Embryonic facial prominence (tissue), 1 donor: ENCODE data around the gene TSR3.

Source experiments
- DNase-seq: peaks from one replicate; pipeline ENCODE4 v3.0.0-alpha.2; 2016; ENCODE audit errors: extremely low spot score

Gene TSR3

DNA sequence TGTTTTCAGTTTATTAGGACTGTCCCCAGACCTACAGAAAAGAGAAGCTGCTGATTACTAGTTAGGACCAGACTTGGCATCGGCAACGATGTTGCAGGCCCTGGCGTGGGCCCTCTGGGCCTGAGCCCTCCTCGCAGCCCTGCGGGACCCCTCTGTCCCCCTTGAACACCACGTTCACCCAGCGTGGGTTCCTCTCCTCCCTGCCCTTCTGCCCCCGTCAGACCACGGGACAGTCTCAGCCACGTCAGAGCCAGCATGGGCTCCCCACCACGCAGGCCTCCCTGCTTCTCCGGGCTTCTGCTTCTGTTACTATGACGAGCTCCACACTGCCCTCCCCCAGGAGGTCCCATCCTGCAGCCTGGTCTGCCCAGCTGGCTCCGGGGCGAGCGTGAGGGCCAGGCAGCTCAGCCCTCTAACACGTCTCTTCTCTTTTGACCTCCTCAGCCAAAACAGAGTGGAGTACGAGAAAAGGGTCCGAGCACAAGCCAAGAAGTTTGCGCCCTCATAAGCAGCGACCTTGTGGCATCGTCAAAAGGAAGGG lies 27.3 kb downstream of the TSR3 start:
- DNase-seq, result no peak

DNA sequence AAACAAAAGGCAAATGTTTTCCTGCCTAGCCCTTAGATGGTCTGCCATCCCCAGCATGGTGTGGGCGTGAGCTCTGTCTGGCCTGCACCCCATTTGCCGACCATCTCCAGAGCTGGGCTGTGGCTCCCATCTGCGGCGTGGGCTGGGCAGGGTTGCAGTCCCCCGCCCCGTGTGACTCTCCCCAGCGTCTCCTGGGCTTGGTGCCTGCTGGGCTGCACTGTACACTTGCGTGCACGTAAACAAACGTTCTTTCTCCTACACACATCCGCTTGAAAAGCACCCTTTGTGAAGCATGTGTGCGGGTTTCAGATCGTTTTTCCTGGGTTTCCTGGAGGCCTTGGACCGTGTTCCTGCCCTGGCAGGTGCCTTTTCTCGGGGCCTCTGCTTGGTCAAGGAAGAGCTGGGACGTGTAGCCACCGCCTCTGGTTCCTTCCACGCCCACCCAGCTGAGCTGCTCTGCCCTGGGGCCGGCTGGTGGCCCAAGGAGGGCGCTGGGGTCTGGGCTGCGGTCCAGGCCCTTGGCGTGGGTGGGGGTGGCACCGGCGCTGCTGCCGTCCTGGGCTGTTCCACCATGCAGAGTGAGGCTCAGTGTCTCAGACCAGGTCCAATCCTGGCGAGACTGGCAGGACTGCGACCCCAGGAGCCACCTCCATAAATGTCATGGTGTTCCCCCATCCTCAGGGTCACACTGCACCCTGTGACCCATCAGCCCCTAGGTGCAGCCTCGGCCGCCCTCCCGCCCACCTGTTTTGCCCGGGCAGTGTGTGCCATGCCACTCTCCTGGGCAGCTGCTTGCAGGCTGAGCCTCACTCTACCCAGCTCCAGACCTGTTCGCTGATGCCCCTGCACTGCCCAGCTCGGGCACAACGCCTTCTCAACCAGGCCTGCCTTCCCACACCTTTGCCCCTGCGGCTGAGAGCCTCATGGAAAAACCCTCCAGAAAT lies 28.1 kb downstream of the TSR3 start:
- no peak for DNase-seq

DNA sequence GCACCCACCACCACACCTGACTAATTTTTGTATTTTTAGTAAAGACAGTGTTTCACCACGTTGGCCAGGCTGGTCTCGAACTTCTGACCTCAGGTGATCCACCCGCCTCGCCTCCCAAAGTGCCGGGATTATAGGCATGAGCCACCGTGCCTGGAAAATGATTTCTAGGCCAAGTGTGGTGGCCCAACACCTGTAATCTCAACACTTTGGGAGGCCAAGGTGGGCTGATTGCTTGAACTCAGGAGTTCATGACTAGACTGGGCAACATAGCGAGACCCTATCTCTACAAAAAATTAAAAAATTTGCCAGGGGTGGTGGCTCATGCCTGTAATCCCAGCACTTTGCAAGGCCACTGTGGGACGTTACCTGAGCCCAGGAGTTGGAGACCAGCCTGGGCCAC lies 29.3 kb downstream of the TSR3 start:
- no peak for DNase-seq

DNA sequence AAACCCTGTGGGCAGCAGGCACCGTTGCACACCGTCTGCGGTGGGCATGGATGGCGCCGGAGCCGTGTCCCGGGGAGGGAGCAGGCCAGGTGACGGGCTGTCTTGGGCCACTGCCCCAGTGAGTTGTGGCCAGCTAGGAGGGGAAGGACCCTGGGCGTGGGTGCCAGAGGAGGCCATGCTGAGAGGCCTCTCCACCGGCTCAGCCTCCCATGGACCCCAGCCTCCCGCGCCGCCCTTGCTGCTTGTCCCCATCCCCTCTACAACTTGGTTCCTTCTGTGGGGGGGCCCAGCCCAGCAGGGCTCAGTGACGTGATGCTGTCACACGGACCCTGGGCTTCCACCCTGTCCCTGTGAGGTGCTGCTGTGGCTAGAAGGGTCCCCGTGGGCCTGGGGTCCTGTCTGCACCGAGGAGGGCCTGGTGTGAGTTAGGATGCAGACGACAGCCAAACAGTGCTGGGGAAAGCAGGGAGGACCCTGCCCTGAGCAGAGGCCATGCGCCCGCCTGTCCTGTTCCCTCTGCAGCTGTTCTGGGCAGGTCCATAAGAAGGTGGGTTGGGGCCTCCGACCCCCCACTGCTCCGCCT lies 30.9 kb downstream of the TSR3 start:
- DNase-seq, result no peak

DNA sequence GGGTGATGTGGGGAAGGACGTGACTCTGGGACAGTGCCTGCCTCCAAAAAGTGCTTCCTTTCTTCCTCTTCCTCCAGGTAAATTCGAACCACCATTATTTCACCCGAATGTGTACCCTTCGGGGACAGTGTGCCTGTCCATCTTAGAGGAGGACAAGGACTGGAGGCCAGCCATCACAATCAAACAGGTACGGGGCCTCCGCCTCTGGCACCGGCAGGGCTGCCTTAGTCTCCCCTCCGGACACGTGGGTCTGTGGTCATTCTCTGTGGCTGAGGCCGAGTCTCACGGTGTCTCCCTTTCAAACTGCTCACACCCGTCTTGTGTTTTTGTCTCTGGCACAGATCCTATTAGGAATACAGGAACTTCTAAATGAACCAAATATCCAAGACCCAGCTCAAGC lies 31.6 kb downstream of the TSR3 start:
- no peak for DNase-seq

DNA sequence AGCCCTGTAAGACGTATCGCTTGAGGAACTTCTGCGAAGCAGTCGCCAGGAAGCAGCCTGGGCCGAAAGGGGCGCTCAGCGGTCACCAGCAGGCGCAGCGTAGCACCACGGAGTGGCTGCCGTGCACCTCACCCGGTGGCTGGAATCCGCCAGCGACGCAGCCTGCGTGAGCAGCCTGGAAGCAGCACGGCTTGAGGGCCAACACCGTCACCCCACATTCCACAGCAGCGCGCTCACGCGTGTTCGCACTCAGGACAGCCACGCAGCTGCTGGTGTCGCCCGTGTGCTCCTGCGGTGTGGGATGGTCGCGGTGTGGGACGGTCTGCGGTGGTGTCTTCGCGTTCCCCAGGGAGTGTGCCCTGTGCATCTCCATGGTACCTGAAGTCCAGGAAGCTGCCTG lies 32.6 kb downstream of the TSR3 start:
- DNase-seq, result no peak

DNA sequence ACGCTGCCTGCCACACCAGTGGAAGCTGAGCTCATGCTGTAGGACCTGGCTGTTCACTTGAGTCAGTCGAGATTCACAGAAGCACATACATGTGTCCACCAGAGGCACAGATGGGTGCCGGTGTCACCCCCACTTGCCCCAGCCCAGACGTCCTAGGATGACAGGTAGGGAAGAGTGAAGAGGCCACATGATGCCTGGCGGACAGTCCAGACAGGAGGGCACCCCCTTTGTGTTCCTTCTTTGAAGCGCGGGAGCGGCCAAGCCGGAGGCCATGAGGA lies 33.5 kb downstream of the TSR3 start:
- DNase-seq, result no peak

DNA sequence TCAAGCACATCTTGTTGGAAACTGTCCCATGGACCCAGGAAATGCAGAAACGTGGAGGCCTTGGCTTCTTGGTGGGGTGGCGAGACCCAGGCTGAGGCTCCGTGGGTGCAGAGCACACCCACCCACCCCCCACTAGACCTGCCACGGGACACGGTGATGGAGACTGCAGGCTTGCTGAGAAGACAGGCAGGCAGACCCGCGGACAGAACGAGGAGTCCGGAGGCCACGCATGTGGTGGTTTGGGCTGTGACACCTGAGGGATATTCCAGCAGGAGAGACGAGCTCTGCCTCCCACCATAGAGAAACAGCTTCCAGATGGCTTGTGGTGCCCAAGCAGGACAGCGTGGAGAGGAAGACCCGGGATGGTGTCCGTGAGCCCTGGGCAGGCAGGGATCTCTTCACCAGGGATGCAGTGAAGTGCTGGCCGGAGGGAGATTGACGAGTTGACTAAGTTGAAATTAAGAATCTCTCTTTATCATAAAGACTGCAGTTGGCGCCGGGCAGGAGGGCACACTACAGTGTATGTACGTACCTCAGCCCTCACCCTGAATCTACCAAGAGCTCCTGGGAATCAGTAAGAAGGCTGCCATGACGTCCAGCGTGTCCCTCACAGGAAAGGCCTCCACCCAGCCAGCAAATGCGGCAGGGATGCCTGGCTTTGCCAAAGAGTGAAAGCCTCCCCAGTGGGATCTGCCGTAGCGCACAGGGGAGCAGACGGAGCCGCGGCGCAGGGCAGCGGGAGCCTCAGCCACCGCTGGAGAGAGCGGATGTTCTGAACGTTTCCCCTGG lies 34.0 kb downstream of the TSR3 start:
- no peak for DNase-seq

DNA sequence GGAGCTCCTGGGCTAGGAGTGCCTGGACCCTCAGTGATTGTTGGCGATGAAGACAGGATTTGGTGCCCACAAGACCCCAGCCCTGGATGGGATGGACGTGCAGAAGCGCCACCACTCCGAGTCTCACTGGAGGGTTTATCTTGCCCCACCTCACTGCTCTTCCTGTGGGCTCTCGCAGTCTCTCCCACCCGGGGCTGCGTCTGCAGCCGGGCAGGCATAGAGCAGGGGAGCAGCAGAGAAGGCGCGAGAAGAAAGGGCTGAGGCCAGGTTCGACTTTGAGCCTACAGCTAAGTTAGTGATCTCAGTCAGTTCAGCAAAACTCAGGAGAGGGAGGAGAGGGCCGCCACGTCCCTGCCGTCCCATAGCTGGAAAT lies 35.7 kb downstream of the TSR3 start:
- DNase-seq, result no peak

DNA sequence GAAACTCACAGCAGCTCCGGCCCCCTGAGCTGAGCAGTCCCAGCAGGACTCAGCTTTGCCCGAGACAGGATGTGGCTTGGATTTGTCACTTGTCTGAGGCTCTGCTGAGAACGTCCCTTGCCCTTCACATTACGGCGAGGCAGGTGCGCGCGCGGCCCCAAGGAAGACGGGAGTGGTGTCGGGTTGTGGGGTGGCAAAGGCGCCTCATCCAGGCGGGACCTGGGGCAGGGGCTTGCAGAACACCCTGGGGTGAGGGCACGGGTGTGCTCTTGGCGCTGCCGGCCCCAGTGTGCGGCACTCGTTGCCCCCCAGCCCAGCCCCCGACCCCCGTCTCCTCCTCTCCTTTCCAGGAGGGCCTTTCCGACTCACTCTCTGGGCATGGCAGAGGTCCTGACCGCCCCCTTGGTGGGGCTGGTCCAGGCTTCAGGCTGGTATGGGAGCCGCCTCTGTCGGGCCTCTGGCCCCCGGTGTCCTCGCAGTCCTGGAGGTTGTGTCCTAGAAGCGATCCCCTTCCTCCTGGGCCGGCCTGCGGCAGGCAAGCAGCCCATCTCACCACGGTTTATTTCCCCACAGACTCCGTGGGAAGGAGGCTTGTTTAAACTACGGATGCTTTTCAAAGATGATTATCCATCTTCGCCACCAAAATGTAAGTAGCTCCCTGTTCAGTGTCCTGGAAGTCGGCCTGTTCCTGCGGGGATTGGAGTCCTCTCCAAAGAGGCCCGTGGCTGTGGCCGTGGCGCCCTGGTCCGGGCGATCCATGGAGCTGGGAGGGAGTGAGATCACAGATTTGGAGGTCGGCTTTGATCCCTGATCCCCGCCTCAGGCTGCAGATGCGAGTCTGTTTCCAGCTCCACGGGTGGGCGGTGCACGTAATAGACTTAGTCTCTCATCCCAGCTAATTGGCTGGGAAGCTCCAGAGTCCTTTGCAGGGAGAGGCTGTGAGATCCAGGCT lies 36.3 kb downstream of the TSR3 start:
- DNase-seq, result no peak

DNA sequence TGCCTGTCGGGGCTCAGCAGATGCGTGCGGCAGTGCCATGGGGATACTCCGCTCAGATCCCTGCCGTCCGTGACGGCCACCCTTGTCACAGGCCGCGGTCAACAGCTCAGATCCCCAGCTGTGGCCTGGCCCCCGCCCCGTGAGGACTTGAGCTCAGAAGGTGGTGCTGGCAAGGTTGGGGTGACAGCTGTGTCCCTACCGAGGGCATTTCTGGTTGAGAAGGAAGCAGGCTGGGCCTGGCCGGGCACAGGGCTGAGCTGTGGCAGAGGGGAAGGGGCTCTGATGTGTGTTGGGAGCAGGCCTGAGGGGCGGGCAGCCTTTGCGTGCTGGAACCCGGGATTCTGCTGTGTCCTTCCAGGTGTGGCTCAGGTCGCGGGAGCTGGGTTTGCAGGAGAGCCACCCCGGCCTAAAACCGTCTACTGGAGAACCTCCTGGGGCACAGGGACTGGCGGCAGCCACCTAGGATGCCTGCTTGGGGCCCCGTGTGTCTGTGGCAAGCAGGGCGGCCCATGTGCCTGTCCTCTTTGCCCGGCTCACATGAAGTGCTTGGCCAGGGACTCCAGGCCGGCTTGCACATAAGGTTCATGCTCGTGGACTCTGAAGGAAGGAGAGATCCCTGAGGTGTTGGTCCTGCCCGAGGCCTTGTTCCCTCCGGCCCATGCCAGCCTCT lies 37.1 kb downstream of the TSR3 start:
- no peak for DNase-seq

DNA sequence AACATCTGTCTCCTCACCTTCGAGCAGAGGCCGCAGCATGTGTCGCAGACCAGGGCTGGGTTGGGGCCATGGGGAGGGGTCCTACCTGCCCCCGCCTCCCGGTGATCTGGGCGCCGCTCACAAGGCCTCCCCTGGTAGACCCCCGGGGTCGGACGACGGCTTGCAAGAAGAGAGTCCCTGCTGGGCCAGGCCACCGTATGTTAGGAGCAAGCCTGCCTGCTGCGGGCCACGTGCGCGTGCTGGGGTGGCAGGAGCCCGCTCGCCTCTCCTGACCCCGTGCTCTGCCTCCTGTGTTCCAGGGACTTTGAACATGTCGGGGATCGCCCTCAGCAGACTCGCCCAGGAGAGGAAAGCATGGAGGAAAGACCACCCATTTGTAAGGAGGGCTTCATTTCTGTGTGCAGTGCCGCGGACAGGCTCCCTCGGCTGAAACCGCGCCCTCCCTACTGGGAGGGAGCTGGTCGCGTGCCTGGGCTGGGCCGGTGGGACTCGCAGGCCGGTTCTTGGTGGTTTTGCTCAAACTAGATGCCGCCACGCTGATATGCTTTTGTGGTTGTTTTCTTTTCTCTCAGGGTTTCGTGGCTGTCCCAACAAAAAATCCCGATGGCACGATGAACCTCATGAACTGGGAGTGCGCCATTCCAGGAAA lies 37.8 kb downstream of the TSR3 start:
- no peak for DNase-seq

DNA sequence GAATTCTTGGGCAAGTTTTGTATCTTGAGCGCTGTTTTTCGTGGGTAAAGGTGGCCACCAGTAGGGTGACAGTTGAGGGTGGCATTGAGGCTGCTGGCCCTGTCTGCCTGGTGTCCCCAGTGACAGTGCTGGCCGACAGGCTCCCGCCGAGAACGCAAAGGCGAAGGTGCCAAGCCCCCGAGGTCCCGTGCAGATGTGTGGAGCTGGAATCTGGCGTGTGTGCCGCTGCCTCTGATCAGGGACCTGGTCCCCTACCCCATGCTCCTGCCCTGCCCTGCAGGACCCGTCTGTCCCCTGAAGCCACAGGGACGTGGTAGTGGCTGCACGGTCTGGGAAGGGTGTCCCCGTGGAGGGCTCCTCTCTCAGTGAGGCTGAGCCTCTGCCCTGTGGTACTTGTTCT lies 38.8 kb downstream of the TSR3 start:
- DNase-seq, result no peak

DNA sequence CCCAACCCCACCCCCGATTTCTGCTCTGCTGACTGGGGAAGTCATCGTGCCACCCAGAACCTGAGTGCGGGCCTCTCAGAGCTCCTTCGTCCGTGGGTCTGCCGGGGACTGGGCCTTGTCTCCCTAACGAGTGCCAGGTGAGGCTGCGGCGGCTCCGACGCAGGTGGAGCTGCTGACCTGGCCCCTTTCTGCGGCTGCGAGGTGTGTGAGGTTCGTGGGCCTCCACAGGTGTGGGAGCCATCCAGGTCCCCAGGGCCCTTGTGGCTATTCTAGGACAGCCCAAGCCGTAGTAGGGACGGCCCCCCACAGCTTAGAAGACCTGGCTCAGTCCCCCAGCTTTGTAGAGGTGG lies 39.2 kb downstream of the TSR3 start:
- DNase-seq, result no peak

DNA sequence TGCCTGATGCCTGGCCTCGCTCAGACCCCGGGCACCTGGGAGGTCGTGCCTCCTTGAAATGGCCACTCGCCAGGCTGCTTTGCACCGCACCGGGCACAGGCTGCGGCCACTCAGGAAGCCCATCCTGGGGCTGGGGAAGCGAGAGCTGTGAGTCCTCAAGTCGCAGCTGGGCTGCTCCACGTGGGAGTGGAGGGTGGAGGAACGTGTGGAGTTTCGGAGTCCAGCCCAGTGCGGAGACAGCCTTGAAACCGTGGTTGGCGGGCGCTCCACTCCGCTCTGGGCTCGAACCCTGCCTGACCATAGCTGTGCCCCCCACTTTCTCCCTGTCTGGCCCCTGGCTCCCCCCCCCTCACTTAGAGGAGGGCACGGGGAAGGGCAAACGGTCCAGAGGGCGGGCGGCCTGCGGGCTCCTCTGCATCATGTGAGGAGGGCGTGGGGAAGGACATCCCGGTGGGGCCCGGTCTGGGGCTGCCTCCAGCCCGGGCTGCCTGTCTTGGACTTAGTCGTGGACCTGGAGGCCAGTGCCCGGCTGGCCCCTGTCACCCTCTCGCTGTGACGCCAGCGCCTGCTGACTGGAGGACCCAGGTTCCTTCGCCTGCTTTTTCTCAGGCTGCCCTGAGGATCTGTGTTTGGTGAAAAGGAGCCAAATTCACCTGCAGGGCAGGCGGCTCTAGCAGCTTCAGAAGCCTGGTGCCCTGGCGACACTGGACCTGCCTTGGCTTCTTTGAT lies 39.8 kb downstream of the TSR3 start:
- DNase-seq, result no peak

DNA sequence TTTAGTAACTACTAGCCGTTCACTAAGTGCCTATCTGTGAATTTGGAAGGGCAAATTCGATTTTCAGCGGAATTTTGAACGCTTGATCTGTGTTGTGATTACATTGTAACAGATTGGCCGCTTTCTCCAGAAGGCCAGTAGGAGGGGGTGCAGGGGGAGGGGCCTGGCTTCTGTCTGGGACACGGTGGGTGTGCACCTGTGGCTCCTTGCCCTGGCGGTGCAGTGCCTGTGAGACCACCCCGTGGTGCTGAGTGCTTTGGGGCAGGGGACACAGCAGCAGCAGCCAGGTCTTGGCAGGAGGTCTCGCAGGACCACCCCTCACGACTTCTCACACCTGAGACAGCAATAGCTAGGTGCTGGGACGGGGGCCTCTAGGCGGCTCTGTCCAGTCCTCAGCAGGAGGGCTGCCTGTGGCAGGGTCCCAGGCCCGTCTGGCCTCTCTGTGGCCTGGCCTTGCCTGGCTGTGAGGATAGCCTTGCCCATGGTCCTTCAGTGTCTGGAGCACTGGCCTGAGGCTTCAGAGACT lies 40.4 kb downstream of the TSR3 start:
- DNase-seq, result no peak

DNA sequence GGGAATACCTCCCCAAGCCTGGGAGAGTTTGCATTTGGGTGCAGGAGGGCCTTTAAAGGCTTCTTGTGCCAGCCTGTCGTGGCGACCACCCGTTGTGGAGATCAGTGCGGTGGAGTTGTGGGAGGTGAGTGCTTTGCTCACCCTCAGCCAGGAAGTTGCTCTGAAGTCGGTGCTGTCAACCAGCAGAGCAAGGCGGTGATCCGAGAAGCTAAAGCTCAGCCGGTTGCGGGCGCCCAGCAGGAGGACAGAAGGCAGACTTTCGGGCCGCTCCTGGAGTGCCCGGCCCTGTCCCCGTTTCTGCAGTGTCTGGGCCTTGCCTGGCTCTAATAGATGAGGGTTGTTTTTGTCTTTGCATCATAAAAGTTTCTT lies 40.9 kb downstream of the TSR3 start:
- DNase-seq, result no peak

DNA sequence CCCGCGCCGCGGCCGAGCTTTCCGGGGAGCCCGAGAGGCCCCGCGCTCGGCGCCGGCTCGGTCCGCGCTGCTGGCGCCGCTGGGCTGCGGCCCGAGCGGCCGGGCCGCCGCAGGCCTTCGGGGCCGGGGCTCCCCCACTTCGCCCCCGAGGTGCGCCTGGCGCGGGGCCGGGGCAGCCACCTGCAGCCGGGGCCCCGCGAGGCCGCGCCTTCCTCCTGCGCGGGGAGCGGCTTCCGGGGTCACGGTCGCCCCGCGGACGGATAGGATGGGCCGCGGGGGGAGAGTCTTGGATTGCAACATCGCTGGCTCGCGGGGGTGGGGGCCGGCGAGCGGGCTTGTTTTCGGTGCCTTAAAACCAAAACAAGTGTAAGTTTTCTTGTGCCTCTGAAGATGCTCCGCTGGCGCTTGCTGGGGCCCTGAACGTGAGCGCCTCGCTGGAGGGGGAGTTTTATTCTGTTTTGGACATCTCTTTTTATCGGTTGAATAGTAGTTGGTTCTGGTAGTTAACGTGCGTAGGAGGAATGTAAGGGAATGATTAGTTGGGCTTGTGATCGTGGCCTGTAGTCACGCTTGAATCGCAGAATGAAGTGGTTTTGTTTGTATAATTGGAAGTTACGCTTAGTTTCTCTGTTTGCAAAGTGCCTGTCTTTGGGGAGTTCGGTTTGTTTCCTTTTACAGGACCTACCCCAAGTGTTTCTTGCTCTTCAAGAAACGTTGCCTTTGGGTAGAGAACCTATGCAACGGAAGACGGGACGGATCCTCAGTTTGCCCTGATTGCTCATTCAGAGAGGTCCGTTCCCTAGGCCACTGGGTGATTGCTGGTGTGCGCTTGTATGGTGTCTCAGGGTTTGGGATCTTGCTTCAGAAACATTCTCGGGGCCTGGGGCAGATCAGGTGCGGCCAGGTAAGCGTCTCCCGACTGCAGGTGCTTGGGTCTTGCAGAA lies 41.5 kb downstream of the TSR3 start:
- no peak for DNase-seq
